HL-60 (cell line): Measurements from ENCODE around the gene CALHM6.

Experiments used
- DNase-seq, 2 experiments: peaks; one replicate each; pipeline ENCODE4 v3.0.0-alpha.2; 2010 to 2020; ENCODE audit warnings: low read depth in 1 of 2, low spot score in 1 of 2
- H3K27ac ChIP-seq: fragments of 250-450 bp; sonication (Bioruptor Pico); replicated peaks from 2 replicates; pipeline ENCODE4 v1.5.1; 2020; ENCODE audit warnings: mild to moderate bottlenecking, moderate library complexity
- H3K27me3 ChIP-seq: fragments of 250-450 bp; sonication (Bioruptor Pico); 2 replicates; pipeline ENCODE4 v1.5.1; 2021; ENCODE audit warnings: mild to moderate bottlenecking, moderate library complexity; ENCODE audit not compliant: insufficient read depth, poor library complexity, severe bottlenecking
- H3K4me3 ChIP-seq: replicated peaks from 2 replicates; pipeline ENCODE4 v1.5.1; 2011; ENCODE audit warnings: mild to moderate bottlenecking, control low read depth, low read length; ENCODE audit not compliant: insufficient read depth
- CTCF ChIP-seq: IDR thresholded peaks from one replicate; pipeline ENCODE4 v1.5.1; 2011; ENCODE audit warnings: low read length, control low read depth, inconsistent platforms; ENCODE audit not compliant: insufficient read depth
- GABPA ChIP-seq: IDR thresholded peaks from 2 replicates; pipeline ENCODE4 v1.6.1; 2012; ENCODE audit warnings: low read depth
- POLR2AphosphoS5 ChIP-seq: IDR thresholded peaks from 2 replicates; pipeline ENCODE4 v1.6.1; 2012; ENCODE audit warnings: low read depth
- REST ChIP-seq: IDR thresholded peaks from 2 replicates; pipeline ENCODE4 v1.6.1; 2012; ENCODE audit warnings: low read depth; ENCODE audit not compliant: insufficient replicate concordance
- SPI1 ChIP-seq: IDR thresholded peaks from 2 replicates; pipeline ENCODE4 v1.6.1; 2012; ENCODE audit warnings: low read depth, mild to moderate bottlenecking, borderline replicate concordance

CALHM6 gene

GRCh38 chr6:116429111-116429510 is 32.1 kb upstream of the CALHM6 start:
- Histone ChIP-seq H3K27ac (no peak overlapping the region), H3K4me3 (no peak overlapping the region), H3K27me3 (no peaks in the 10 kb centered on the region)
- DNase-seq: no peak
- TF ChIP-seq CTCF (no peak), POLR2AphosphoS5 (no peak), SPI1 (no peak), GABPA (no peak), REST (no peak)

GRCh38 chr6:116430860-116431259 is 30.3 kb upstream of the CALHM6 start:
- Histone ChIP-seq H3K4me3 (no peak overlapping the region), H3K27ac (no peak overlapping the region), H3K27me3 (no peaks in the 10 kb centered on the region)
- TF ChIP-seq REST (no peak), CTCF (no peak), GABPA (no peak), POLR2AphosphoS5 (no peak), SPI1 (no peak)
- no peak for DNase-seq

GRCh38 chr6:116431964-116432595 is 29.1 kb upstream of the CALHM6 start:
- no peak for TF ChIP-seq REST
- TF ChIP-seq POLR2AphosphoS5: no peak
- TF ChIP-seq SPI1: no peak
- TF ChIP-seq CTCF: no peak
- no peak for TF ChIP-seq GABPA
- no peak for DNase-seq
- Histone ChIP-seq H3K4me3 (no peak overlapping the region), H3K27me3 (no peaks in the 10 kb centered on the region), H3K27ac (no peak overlapping the region)
